A204.1 (cell line): ENCODE measurements around the gene ARHGAP6.
"Not testable (repeated sequence)": the region's sequence is repeated elsewhere in the genome, so short reads cannot be mapped to it uniquely, and the experiment has no call there.

ENCODE experiments used
- FAIRE-seq: peaks from 2 replicates; lab custom pipeline; 2012; peaks lifted over from hg19 to GRCh38; lab: Jason Lieb, UNC

Gene ARHGAP6

DNA sequence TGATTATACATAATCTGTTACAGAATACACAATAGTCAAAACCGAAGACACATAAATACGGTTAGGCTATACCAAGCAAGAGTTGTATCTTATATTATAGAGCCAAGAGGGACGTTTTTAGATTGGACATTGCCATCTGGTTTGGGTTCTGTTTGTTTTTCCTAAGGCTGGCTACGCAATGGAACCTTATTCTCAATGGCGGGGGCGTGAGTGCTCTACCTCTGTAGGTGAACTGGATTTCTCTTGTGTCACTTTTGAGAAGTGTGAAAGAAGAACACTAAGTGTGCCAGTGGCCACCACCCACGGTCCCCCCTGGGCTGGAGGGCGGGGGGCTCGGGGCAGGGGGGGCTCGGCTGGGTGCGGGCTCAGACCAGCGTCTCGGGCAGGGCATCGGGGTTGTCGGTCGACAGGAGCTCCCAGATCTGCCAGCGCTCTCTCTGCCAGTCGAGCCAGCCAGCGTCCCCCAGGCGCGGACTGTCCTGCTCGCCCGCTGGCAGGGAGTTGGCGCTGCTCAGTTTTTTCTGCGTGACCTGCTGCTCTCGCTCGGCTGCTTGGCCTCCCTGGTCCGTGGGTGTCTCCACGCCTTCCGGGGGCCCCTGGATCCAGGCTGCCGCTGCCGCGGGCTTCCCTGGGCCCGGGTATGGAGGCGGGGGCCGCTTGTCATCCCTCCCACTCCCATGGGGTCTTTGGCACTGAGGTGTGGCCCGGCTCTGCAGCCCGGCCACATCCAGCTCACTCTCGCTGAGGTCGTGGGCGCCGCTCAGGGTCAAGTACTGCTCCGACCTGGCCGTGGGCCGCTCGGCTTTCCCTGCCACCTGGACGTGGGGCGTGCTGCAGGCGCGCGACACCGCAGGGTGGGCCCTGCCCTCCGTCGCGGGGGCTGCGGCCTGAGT is 527.0 kb downstream of the ARHGAP6 start:
- no peak for FAIRE-seq

DNA sequence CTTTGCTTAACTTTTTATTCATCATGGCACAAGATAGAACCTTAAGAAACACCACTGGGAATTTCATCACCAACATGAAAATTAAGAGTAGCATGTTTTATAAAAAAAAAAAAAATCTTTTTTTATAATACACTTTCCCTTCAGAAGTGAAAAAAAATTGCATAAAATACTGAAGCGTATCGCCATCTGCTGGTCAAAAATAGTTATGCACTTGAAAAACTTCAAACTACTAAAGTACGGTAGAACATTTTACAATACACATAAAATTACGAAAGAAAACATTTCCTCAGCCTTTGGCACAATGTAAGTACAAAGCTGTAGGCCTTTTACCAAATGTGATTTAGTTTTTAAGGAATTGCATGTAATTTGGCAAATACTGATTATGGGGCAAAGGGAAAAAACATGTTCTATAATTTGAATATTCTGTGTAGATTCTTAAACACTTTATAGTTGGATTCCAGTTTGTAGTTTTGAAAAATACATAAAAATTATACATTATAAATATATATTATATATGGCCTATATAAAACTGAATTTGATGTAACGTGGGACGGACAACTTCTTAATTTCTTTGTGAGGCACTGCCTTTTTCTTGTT is 528.1 kb downstream of the ARHGAP6 start:
- peak; percentile 98 for FAIRE-seq

DNA sequence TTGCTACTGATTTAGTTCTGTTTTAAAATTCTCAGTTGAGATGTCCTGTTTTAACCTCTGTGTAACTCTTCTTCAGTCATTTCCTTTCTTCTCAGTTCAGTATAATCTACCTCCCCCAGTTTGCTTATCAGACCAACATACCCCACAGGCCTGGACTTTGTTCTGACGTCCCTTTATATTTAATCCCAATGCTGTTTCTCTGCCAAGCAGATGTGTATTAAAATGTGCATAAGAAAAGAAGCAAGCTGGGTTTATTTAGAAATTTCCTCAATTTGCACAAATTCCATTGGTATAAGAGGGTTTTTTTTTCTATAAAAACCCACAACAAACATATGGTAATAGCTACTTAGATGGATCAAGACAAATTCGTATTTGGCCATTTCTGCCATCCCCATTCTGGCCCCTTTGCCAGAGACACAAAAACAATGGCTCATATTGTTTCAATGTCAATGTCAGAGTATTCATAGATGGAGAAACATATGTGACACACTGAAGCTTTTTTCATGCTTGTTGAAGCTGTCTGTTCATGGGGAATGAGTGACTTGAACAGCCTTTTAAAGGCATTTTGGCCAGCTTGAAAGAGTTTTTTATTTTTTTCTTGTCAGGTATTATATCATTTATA is 530.0 kb downstream of the ARHGAP6 start:
- no peak for FAIRE-seq

DNA sequence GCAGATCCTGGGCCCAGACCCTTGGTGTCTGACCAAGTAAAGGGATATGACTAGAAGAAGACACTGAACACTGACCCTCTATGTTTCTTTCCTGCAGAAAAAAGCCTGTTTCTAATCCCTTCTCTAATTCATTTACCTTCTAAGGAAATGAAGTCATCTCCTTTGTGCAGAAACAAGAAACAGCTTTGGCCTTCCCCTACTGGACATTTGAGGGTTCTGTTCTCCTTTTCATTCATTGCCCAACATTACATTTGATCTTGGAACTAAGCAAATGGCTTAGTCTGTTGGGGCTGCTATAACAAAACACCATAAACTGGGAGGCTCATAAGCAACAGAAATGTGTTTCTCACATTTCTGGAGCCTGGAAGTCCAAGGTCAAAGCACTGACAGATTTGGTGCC is 534.6 kb downstream of the ARHGAP6 start:
- FAIRE-seq: no peak

DNA sequence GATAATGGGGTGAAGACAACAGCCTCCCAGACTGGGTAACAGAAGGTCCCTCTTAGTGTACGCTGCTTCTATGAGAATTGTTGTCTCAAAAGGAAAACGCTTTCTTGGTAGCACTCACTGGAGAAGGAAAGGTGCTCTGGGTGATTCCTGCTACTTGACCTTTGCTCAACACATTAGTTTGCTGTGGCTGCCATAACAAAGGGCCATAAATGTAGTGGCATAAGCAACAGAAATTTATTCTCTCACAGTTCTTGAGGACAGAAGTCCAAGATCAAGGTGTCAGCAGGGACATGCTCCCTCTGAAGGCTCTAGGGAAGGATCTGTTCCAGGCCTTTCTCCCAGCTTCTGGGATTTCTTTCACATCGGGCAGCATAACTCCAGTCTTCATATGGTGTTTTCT is 535.6 kb downstream of the ARHGAP6 start:
- FAIRE-seq: no peak

DNA sequence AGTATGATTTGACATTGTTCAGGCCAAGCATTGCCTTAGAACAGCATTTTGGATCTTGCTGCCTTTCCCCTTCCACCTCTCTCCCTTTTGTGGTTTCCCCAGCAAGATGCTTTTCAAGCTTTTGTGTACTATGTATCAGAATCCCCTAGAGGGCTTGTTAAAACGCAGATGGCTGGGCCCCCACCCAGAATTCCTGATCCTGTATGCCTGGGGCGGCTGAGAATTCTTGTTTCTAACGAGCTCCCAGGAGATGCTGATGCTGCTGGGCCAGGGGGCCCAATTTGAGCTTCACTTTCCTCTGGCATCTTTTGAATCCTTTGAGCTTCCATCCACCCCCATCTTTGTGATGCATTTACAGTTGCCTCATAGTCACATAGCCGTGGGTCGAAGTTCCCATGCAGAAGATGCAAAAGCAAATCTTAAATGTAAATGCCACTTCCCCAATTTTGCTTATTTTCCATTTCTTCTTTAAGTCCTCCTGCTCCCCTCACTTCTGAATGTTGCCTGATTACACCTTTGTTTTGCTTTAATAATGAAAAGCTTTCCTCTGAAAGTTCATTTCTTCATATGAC is 536.1 kb downstream of the ARHGAP6 start:
- no peak for FAIRE-seq

DNA sequence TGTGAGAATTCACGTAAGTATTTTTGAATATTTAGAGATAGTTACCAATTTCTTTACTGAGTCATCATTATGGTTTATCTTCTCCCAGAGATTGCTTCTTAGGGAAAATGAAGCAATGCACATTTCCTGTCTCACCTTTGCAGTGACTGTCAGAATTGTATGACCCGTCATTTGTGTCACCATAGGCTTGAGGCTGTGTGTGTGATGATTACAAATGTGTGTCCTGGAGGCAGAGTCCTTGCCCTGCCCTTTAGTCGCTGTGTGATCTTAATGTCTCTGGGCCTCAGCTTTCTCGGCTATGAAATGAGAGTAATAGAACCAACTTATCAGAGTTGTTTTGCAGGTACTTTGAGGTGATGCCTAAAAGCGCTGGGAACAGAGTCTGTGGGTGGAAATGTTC is 540.7 kb downstream of the ARHGAP6 start:
- FAIRE-seq: no peak

DNA sequence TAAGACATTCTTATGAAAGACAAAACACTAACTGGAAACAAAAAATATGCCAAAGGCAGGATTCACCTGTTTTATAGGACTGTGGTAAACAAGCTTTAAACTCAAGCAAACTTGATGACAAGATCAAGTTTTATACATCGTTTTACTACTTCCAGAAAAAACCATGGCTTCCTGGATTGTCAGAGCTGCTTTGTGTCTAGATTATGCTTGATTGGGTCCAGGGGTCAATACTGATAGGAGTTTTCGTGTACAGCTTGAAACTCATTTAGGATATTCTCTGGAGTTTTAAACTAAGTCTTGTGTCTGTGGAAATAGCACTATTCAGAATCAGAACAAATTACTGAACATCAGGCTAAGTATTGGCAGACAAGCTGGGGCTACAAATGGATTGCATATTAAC is 541.6 kb downstream of the ARHGAP6 start:
- no peak for FAIRE-seq

DNA sequence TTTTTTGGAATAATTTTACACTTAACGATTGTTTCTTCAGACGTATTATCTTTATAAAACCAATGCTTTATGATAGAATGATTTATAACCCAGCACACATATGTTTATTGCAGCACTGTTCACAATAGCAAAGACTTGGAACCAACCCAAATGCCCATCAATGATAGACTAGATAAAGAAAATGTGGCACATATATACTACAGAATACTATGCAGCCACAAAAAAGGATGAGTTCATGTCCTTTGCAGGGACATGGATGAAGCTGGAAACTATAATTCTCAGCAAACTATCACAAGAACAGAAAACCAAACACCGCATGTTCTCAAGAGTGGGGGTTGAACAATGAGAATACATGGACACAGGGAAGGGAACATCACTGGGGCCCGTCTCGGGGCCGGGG is 542.6 kb downstream of the ARHGAP6 start:
- not testable (repeated sequence) for FAIRE-seq

DNA sequence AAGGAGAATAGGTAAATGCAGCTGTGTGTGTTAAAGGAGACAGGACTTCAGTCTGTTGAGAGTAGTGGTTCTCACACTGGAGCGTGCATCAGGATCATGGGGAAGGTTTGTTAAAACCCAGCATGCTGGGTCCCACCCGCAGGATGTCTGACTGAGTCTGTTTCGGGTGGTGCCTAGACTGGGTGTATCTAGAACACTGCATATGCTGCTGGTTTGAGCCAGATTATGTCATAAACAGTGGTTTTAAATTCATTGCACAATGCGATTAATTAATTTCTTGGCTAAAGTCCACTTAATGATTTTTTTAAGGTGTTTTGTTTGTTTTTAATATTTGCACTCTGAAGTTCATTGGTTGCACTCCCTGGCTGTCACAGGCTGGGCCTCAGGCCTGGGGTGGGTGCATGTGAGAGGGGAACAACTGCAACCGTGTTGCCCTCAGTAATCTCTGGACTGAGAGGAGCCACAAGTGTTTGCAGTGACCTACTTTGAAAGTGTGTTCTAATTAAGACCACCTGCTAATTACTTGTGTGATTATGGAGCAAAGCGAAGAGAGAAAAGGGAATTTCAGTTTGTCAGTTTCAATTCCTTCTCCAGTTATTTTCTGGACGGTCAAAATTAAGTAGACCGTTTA is 546.3 kb downstream of the ARHGAP6 start:
- FAIRE-seq: no peak

DNA sequence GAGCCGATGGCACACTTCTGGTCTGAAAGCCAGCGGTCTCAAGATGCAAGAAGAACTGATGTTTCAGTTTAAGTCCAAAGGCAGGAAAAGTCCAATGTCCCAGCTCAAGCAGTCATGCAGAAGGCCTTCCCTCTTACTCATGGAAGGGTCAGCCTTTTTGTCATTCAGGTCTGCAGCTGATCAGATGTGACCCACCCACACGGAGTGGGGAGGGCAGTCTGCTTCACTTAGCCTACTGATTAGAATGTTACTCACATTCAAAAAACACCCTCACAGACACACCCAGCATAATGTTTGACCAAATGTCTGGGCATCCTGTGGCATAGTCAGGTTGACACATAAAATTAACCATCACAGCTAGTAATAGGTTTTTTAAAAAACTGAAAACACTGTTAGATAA is 548.0 kb downstream of the ARHGAP6 start:
- no peak for FAIRE-seq

DNA sequence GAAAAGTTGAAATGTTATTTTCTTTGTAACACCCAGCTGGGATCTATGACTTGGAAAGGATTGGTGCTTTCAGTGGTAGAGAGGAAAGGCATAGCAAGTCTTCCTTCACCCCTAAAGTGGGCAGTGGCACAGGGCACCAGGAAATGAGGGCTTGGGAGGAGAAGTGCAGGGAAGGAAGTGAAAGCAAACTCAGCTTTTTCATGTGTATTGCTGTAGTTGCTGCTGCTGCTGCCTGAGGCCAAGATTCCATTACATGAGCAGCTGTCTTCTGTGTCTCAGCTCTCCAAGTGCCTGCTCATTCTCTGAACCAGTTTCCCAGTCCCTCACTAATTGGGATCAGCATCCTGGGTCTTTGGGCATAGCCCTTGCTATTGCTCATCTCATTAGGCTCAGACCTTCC is 552.0 kb downstream of the ARHGAP6 start:
- FAIRE-seq: no peak

DNA sequence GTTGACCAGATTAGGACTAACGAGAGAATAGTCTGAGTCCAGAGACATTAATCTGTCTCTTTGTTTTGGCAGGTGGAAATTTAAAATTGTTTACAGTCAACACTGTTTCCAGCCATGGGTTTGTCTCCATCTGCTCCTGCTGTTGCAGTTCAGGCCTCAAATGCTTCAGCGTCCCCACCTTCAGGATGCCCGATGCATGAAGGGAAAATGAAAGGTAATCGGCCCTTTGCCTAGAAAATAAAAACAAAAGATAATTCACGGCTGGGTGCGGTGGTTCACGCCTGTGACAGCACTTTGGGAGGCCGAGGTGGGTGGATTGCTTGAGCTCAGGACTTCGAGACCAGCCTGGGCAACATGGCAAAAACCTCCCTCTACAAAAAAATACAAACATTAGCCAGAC is 553.8 kb downstream of the ARHGAP6 start:
- FAIRE-seq: no peak

DNA sequence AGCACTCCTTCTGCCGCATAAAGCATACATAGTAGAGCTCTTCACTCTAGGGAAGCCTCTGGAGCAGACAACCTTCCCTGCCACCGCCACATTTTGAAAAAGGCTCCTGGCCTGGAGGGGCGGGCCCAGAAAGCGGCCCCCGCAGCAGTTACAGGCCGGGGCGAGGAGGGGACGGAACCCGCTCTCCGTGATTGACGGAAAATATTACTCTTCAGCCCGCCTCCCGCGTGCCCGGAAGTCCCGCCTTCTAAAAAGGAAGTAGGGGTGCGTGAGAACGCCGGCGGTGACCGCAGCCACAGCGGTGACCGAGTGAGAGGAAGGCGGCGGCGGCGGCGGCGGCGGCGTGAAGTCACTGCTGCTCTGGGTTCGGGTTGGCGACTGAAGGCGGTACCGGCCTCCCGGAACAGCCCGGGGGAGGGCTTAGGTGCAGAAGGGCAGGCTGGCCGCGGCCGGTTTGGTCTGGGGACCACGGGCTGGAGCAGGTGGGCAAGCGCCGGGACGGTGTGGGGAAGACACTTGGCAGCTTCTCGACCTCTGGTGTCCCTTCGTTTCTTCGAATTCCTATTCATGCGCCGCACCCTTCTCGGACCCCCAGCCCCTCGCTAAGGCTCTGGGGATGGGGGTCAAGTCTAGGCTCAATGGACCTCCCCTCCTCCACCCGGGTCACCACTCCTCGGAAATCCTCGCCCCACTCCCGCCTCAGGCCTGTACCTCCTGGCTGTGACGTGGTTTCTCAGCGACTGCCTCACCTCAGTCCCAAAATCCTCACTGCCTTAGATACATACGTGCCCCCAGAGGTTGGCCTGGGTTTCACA is 554.5 kb downstream of the ARHGAP6 start, which contains the start of gene HCCS:
TSS of gene HCCS (plus strand) at position 296 of the 815 bp plus-strand sequence. CDS start 729 bp downstream, outside the sequence.
- peak; percentile 19 for FAIRE-seq

DNA sequence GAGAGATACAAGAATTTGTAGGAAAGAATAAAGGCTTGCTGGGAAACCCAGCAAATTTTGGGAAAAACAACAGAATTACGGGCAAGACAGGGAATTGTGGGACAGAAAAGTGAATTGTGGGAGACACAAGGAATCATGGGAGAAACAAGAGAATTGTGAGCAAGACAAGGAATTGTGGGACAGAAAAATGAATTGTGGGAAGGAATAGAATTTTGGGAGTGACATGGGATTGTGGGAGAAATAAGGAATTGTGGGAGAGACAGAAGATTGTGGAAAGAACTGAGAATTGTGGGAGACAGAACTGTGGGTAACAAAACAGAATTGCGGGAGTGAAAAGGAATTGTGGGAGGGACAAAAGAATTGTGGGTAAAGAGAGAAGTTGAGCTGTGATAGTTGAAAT is 555.8 kb downstream of the ARHGAP6 start:
- FAIRE-seq: no peak

DNA sequence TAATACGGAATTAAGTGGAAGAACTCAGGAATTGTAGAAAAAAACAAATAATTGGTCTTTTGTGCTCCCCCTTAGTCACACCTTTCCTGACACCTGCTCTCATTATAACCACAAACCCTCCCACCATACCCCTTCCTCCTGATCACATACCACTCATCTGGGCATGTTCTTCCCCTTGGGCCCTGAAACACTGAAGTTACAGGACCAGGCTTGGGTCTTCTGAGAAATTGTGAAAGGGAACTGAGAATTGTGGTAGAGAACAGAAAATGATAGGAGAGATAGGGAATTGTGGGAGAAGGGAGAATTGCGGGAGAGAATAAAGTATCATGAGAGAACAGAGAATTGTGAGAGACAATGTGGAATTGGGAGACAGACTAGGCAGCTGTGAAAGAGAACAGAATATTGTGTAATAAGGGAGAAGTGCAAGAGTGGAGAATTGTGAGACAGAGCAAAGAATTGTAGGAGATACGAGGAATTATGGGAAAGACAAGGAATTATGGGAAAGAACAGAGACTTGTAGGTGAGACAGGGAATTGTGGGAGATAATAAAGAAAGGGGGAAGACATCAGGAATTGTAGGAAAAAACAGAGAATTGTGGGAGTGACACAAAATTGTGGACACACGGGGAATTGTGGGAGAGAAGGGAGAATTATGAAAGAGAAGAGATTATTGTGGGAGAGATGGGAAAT is 557.3 kb downstream of the ARHGAP6 start:
- FAIRE-seq: no peak

DNA sequence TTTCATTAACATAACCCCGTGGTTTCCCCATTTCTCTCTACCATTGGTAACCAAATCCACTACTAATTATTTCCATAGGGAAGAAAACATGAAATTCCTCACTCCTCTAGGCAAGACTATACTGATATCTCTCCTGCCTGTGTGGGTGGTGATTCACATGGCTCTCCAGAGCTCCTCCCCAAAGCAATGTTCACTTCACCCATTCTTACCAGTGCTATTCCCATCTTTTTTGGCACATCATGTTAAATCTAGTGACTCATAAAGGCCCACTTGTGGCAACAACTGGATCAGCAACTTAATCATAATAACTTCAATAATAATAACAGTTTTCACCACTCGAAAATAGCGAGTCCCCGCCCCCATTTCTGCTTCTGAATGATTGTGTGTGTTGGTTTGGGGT is 560.6 kb downstream of the ARHGAP6 start:
- FAIRE-seq: no peak

DNA sequence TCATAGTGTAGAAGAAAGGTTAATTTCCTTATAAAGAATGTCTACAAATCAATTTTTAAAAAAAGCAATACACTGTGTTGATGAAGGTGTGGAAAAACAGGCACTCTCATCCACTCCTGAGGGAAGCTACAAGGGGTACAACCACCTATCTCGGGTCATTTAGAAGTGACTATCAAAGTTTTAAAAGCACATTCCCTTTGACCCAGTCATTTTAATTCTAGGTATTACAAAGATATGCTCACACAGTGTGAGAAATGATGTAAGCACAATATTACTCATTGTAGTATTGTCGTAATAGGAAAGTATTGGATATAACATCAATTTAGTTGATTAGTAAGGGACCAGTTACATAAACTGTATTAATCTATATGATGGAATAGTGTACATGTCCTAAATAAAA is 562.0 kb downstream of the ARHGAP6 start:
- FAIRE-seq: no peak

DNA sequence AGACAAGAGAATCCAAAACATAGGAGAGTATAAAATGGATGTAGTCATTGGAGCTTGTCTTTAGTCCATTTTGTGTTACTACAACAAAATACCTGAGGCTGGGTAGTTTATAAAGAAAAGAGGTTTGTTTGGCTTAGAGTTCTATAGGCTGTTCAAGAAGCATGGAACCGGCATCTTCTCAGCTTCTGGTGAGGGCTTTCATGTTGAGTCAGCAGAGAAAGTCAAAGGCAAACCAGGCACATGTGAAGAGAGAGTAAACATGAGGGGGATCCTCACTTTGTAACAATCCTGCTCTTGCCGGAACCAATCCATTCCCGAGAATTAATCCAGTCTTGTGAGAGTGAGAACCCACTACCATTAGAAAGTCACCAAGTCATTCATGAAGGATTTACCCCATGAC is 562.7 kb downstream of the ARHGAP6 start:
- FAIRE-seq: no peak

DNA sequence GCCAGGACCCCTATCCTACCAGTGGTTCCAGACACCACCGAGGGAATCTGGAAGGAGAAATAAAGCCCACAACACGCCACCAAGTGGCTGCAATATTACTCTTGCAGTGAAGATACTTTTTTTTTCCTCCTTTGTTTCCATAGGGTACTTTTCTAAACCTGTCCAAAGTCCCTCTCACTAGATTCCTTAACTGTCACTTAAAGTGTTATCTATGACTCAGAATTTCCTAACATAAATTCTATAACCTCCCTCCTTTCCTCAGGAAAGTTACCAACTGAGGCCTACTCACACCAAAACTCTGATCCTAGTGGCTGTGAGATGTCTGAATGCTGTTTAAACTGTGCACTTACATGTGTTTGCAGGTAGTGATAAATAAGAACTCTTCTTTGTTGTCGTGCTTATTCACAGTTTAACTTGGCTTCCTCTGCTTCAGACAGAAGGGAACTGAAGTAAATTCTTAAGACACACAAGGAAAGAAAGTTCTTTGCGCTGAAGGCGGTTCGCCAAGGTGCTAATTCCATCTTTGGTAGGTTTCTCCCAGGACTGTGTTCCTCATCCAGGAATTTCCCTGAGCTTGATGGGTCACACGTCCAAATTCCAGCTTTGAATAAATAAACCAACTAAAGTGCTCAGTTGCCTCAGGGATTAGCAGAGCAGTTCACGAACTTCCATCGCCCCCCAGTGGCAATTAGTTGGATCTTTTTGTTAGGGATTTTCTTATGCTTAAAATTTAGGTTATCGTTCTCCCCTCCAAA is 565.3 kb downstream of the ARHGAP6 start:
- FAIRE-seq: peak; percentile 91
